GM12878 (cell line): Measurements from ENCODE around the gene SSMEM1. TPM values are rescaled to one million over a fixed set of nuclear protein-coding genes. Genes with fewer than 3 reads are reported as not detected.

Experiments used
- ATAC-seq: fragments of 200-7000 bp; cut with Tn5 transposase; 3 replicates; pipeline ENCODE4 v1.9.1; 2020; ENCODE audit warnings: mild to moderate bottlenecking, moderate library complexity
- BruUV-seq: library from RNA; stranded (reverse); fragments of 400-500 nt; replicated peaks from 2 replicates; lab custom pipeline; 2021; lab: Mats Ljungman, UMichigan
- CTCF ChIA-PET: fragments of 300-600 bp; sonication (Branson Sonifier 250); formaldehyde crosslinking; extraction: SDS; loops from one replicate; lab custom pipeline; 2021; ENCODE audit warnings: inconsistent platforms; lab: Yijun Ruan, JAX
- POLR2A ChIA-PET: fragments of 350-600 bp; formaldehyde crosslinking; extraction: SDS; loops from one replicate; lab custom pipeline; 2021; ENCODE audit warnings: inconsistent platforms; lab: Charles Lee
- RAD21 ChIA-PET: fragments of 300-600 bp; sonication (Branson Sonifier 250); formaldehyde crosslinking; loops from one replicate; lab custom pipeline; 2023; ENCODE audit warnings: antibody characterized with exemption; ENCODE audit not compliant: unreplicated experiment; lab: Charles Lee
- SMC1A ChIA-PET: fragments of 300-600 bp; sonication (Branson Sonifier 250); formaldehyde crosslinking; loops from one replicate; lab custom pipeline; 2023; ENCODE audit not compliant: unreplicated experiment, uncharacterized antibody; lab: Charles Lee
- DNase-seq: peaks from one replicate; pipeline ENCODE4 v3.0.0-alpha.2; 2011; ENCODE audit warnings: low read depth, low spot score
- FAIRE-seq: peaks from 3 replicates; lab custom pipeline; 2011; peaks lifted over from hg19 to GRCh38; lab: Jason Lieb, UNC
- H2AFZ ChIP-seq: 2 replicates; pipeline ENCODE4 v1.6.0; 2011; ENCODE audit warnings: low read depth, low read length, control low read depth; ENCODE audit not compliant: control insufficient read depth
- H3K27ac ChIP-seq: 2 replicates; pipeline ENCODE4 v1.5.1; 2011; ENCODE audit warnings: control low read depth; ENCODE audit not compliant: control insufficient read depth, insufficient read depth
- H3K27me3 ChIP-seq, 2 experiments: replicated peaks in 1 of 2; 2 replicates each; pipeline versions ENCODE4 v1.6.0 to v1.6.1; 2011; ENCODE audit warnings: low read length in 1 of 2; ENCODE audit not compliant: control insufficient read depth in 2 of 2, insufficient read depth in 2 of 2
- H3K36me3 ChIP-seq, 2 experiments: 2 replicates each; pipeline ENCODE4 v1.5.1; 2011; ENCODE audit warnings: low read length in 1 of 2; ENCODE audit not compliant: control insufficient read depth in 2 of 2, insufficient read depth in 2 of 2
- H3K4me1 ChIP-seq: 2 replicates; pipeline ENCODE4 v1.6.1; 2011; ENCODE audit warnings: mild to moderate bottlenecking, low read length, moderate library complexity, mixed read lengths; ENCODE audit not compliant: control insufficient read depth, insufficient read depth
- H3K4me2 ChIP-seq: 2 replicates; pipeline ENCODE4 v1.6.0; 2011; ENCODE audit warnings: control low read depth; ENCODE audit not compliant: control insufficient read depth, insufficient read depth
- H3K4me3 ChIP-seq: fragments of 200-600 bp; sonication (generic); 2 replicates; pipeline ENCODE4 v1.5.1; 2016
- H3K79me2 ChIP-seq: 2 replicates; pipeline ENCODE4 v1.6.0; 2011; ENCODE audit warnings: low read length; ENCODE audit not compliant: control insufficient read depth, insufficient read depth
- H3K9ac ChIP-seq: 2 replicates; pipeline ENCODE4 v1.8.0; 2011; ENCODE audit warnings: low read length, control low read depth, mixed read lengths; ENCODE audit not compliant: control insufficient read depth, insufficient read depth
- H3K9me3 ChIP-seq: replicated peaks from 3 replicates; pipeline ENCODE4 v1.5.1; 2011; ENCODE audit warnings: mild to moderate bottlenecking, low read length; ENCODE audit not compliant: control insufficient read depth, insufficient read depth
- H4K20me1 ChIP-seq: 2 replicates; pipeline ENCODE4 v1.6.0; 2011; ENCODE audit not compliant: control insufficient read depth, insufficient read depth
- ASH2L ChIP-seq: fragments of 300-600, 200-600 bp; sonication (generic); IDR thresholded peaks from 2 replicates; pipeline ENCODE4 v1.6.1; 2017; ENCODE audit warnings: low read depth, mild to moderate bottlenecking, borderline replicate concordance
- ATF7 ChIP-seq: fragments of 450-650 bp; IDR thresholded peaks from 2 replicates; pipeline ENCODE4 v1.6.1; 2016; ENCODE audit warnings: low read depth, mild to moderate bottlenecking
- FOXM1 ChIP-seq: IDR thresholded peaks from 2 replicates; pipeline ENCODE4 v1.6.1; 2012; ENCODE audit warnings: low read depth, mild to moderate bottlenecking, inconsistent platforms, low read length, moderate library complexity
- GATAD2B ChIP-seq: fragments of 450-650 bp; conservative IDR thresholded peaks from 2 replicates; pipeline ENCODE4 v1.6.1; 2017; ENCODE audit warnings: low read depth, mild to moderate bottlenecking, moderate library complexity
- HCFC1 ChIP-seq: fragments of 150-350 bp; IDR thresholded peaks from 2 replicates; pipeline ENCODE4 v1.6.1; 2014; ENCODE audit warnings: low read length
- MYB ChIP-seq: fragments of 150-350 bp; IDR thresholded peaks from 2 replicates; pipeline ENCODE4 v1.6.1; 2014; ENCODE audit warnings: mild to moderate bottlenecking, low read depth, low read length, borderline replicate concordance
- RBBP5 ChIP-seq: fragments of 200-600 bp; sonication (generic); conservative IDR thresholded peaks from 2 replicates; pipeline ENCODE4 v1.6.1; 2016
- SUPT20H ChIP-seq: IDR thresholded peaks from 2 replicates; pipeline ENCODE4 v1.6.1; 2011; ENCODE audit warnings: low read depth, mild to moderate bottlenecking, low read length, moderate library complexity, borderline replicate concordance; ENCODE audit not compliant: control insufficient read depth
- SUZ12 ChIP-seq: fragments of 200-600 bp; sonication (generic); IDR thresholded peaks from one replicate; pipeline ENCODE4 v1.6.1; 2018; ENCODE audit warnings: antibody characterized with exemption, mild to moderate bottlenecking; ENCODE audit not compliant: unreplicated experiment
- TBL1XR1 ChIP-seq: IDR thresholded peaks from 2 replicates; pipeline ENCODE4 v1.6.1; 2012; ENCODE audit warnings: low read depth, low read length, improper control_type of control experiment
- WGBS: methylation state at CpG from one replicate; pipeline ENCODE4 v1.1.6; 2016; ENCODE audit warnings: low lambda C conversion rate; ENCODE audit not compliant: insufficient replicate concordance, insufficient coverage; ENCODE audit errors: missing lambda C conversion rate; 5-methylcytosine and 5-hydroxymethylcytosine counted together
- in situ Hi-C: fragments of 300-500 bp; cut with MboI; formaldehyde crosslinking; loops from 9 replicates; pipeline ENCODE4 v1.14.3; 2018; ENCODE audit warnings: mixed read lengths
- intact Hi-C: fragments of 100-400 bp; cut with micrococcal nuclease; formaldehyde crosslinking; loops from one replicate; pipeline ENCODE4 v1.14.2; 2022; ENCODE audit not compliant: unreplicated experiment
- polyA plus RNA-seq, 11 experiments: library from polyadenylated mRNA; depleted of rRNA in 4 of 11; unstranded in 6 of 11; stranded (reverse) in 5 of 11; fragments of >200 nt; fragmentation: Nextera tagmentation in 4 of 11; fragmentation: Illumina TruSeq in 1 of 11; extraction: Ambion mirVana in 4 of 11; extraction: Trizol in 1 of 11; gene quantifications; 1 replicate in 1 of 11; 2 replicates in 10 of 11; pipeline versions ENCODE4 v1.2.1 to v1.2.3, GENCODE V29; 2011 to 2016; ENCODE audit warnings: inconsistent platforms in 2 of 11, missing spikeins in 2 of 11, low read depth in 1 of 11
- total RNA-seq, 4 experiments: library from RNA; depleted of rRNA in 3 of 4; stranded (reverse); fragments of >200 nt in 3 of 4; fragmentation: Illumina TruSeq in 1 of 4; extraction: Trizol in 1 of 4; gene quantifications; 2 replicates each; pipeline versions ENCODE4 v1.2.1 to v1.2.3, GENCODE V29; 2013 to 2021
- TF ChIP-seq, protein P1 (sequence below): fragments of 450-650 bp; IDR thresholded peaks from 2 replicates; pipeline ENCODE4 v1.6.1; 2016; ENCODE audit warnings: mild to moderate bottlenecking
- TF ChIP-seq, protein P2 (sequence below): fragments of 450-650 bp; IDR thresholded peaks from 2 replicates; pipeline ENCODE4 v1.6.1; 2017; ENCODE audit warnings: borderline replicate concordance

SSMEM1 gene
- total and polyA plus RNA-seq, 10 of the 15 experiments (the other 5 are each of a cell fraction or from before 2014, with no cell fraction given), result not detected

DNA sequence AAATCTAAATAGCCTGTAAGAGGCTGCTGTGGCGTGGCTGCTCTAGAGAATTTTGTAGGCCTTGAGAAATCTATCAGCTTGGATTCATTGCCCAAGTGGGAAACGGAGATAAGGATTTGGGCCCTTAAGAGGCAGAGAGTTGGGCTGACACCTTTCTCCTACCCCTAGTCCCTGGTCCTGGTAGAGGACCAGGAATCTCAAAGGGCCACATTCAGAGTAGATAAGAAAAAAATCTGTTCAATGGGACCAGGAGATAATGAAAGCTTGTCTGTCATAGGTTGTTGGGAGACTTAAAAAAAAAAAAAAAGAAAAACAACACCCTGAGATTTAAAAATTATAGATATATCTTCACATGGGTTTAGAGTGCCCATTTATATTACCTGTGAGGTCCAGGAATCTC is 20.3 kb upstream of the SSMEM1 start (continued):
- TF ChIP-seq FOXM1 (no peak), ASH2L (no peak), RBBP5 (no peak)
- TF ChIP-seq, all 136 proteins: peak for 0

DNA sequence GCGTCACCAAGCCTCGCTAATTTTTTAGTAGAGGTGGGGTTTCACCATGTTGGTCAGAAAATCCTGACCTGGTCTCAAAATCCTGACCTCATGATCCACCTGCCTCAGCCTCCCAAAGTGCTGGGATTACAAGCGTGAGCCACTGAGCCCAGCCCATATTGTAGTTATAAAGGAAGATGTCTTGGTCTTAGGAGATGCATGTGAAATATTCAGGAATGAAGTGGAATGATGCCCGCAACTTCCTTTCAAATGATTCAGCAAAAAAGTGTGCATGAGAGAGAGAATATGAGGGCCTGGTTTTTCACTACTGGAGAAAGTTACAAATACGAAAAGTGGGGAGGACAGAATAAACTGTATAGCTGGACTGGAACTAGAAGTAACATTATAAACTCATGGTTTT is 18.3 kb upstream of the SSMEM1 start:
- H3K4me3 ChIP-seq, result no peak overlapping the region
- H3K4me1 ChIP-seq, result no peaks in the 10 kb centered on the region
- H3K9me3 ChIP-seq, result no peaks in the 10 kb centered on the region
- intact Hi-C loops, result no loop called here
- SMC1A ChIA-PET, result no interaction called here
- no peak overlapping the region for H3K27ac ChIP-seq
- H3K36me3 ChIP-seq, result peaks cover 0 to 16% of the 10 kb centered on the region in 2 experiments; a peak in 2 of 4 replicates
- no peaks in the 10 kb centered on the region; the same call in 1 of the 2 replicates for H3K79me2 ChIP-seq
- BruUV-seq, result no TSS peak
- in situ Hi-C loops, result no loop called here
- ATAC-seq (no peak), FAIRE-seq (no peak), DNase-seq (no peak)
- no peaks in the 10 kb centered on the region for H3K27me3 ChIP-seq
- H3K9ac ChIP-seq, result no peak overlapping the region
- CTCF ChIA-PET, result no interaction called here
- no peak overlapping the region for H3K4me2 ChIP-seq
- POLR2A ChIA-PET, result no interaction called here
- no peaks in the 10 kb centered on the region for H4K20me1 ChIP-seq
- RAD21 ChIA-PET, result no interaction called here
- TF ChIP-seq HCFC1 (no peak), ATF7 (no peak), MYB (no peak), TBL1XR1 (no peak)
- 100% methylated on average over 5 of the region's 5 CpGs for WGBS
- no peak overlapping the region for H2AFZ ChIP-seq

DNA sequence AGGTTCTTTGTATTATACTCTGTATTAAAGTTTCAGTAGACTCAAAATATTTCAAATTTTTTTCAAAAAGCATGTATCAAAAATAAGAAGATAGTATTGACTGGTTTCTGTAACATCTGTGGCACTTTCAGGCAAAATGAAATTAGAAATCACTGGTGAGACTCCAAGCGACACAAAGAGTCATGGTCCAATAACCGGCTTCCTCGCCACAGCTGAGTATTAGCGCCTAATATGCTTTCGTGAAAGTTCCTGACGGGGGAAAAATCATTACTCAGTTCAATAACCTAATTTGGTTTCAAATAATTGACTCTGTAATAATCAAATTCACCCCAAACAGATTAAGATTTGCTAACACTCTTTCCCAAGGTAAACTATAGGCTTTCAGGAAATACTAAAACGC is 15.9 kb upstream of the SSMEM1 start:
- intact Hi-C loops, result no loop called here
- TF ChIP-seq, protein P1, sequence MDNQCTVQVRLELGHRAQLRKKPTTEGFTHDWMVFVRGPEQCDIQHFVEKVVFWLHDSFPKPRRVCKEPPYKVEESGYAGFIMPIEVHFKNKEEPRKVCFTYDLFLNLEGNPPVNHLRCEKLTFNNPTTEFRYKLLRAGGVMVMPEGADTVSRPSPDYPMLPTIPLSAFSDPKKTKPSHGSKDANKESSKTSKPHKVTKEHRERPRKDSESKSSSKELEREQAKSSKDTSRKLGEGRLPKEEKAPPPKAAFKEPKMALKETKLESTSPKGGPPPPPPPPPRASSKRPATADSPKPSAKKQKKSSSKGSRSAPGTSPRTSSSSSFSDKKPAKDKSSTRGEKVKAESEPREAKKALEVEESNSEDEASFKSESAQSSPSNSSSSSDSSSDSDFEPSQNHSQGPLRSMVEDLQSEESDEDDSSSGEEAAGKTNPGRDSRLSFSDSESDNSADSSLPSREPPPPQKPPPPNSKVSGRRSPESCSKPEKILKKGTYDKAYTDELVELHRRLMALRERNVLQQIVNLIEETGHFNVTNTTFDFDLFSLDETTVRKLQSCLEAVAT, result no peak
- TF ChIP-seq SUPT20H, result no peak
- TF ChIP-seq, protein P2, sequence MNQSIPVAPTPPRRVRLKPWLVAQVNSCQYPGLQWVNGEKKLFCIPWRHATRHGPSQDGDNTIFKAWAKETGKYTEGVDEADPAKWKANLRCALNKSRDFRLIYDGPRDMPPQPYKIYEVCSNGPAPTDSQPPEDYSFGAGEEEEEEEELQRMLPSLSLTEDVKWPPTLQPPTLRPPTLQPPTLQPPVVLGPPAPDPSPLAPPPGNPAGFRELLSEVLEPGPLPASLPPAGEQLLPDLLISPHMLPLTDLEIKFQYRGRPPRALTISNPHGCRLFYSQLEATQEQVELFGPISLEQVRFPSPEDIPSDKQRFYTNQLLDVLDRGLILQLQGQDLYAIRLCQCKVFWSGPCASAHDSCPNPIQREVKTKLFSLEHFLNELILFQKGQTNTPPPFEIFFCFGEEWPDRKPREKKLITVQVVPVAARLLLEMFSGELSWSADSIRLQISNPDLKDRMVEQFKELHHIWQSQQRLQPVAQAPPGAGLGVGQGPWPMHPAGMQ, result no peak
- TF ChIP-seq SUZ12, result no peak
- no peak for TF ChIP-seq GATAD2B
- ChIA-PET RAD21 (no interaction called here), SMC1A (interaction anchor here (0.9 to 1.4 kb wide), 4 partner anchors 9 to 43 kb away, joined by 3 to 4 read pairs (median 3); partner anchors contain the start of gene TMEM209), CTCF (interaction anchor here (0.6 to 2.0 kb wide), 4 partner anchors 14 to 586 kb away, joined by 3 to 8 read pairs (median 4); partner anchors contain the start of gene TMEM209), POLR2A (interaction anchor here (0.7 to 1.3 kb wide), 2 partner anchors 13 to 357 kb away, joined by 3 to 6 read pairs; partner anchors contain the start of gene TMEM209)
- H3K36me3 ChIP-seq, result peaks cover 0 to 16% of the 10 kb centered on the region in 2 experiments; a peak in 2 of 4 replicates
- H3K27ac ChIP-seq, result no peak overlapping the region
- H4K20me1 ChIP-seq, result no peaks in the 10 kb centered on the region
- DNase-seq (no peak), FAIRE-seq (no peak), ATAC-seq (no peak)
- H2AFZ ChIP-seq, result no peak overlapping the region
- H3K9me3 ChIP-seq, result no peaks in the 10 kb centered on the region
- H3K4me2 ChIP-seq, result no peak overlapping the region
- H3K79me2 ChIP-seq, result no peaks in the 10 kb centered on the region; the same call in 1 of the 2 replicates
- no peak overlapping the region for H3K9ac ChIP-seq
- 63% methylated on average over 7 of the region's 7 CpGs for WGBS
- BruUV-seq, result no TSS peak
- no peak overlapping the region for H3K4me3 ChIP-seq
- H3K27me3 ChIP-seq, result no peaks in the 10 kb centered on the region
- in situ Hi-C loops, result no loop called here
- no peaks in the 10 kb centered on the region for H3K4me1 ChIP-seq
